H1 (cell line): ENCODE measurements around the gene PTH1R. TPM values are rescaled to one million over a fixed set of nuclear protein-coding genes. Genes with fewer than 3 reads are reported as not detected.

Experiments used
- CTCF ChIA-PET: fragments of 300-600 bp; sonication (Branson Sonifier 250); formaldehyde crosslinking; loops from one replicate; lab custom pipeline; 2021; ENCODE audit not compliant: partially characterized antibody; lab: Charles Lee
- POLR2A ChIA-PET: fragments of 300-600 bp; sonication (Branson Sonifier 250); formaldehyde crosslinking; loops from one replicate; lab custom pipeline; 2021; ENCODE audit warnings: inconsistent platforms; ENCODE audit not compliant: partially characterized antibody; lab: Charles Lee
- DNase-seq, 2 experiments: peaks; one replicate each; pipeline versions ENCODE4 v3.0.0 to v3.0.0-alpha.2; 2010 to 2022; ENCODE audit warnings: low spot score in 2 of 2, low read depth in 1 of 2, mixed read lengths in 1 of 2
- FAIRE-seq: peaks from 2 replicates; lab custom pipeline; 2011; peaks lifted over from hg19 to GRCh38; lab: Jason Lieb, UNC
- H2AFZ ChIP-seq: 2 replicates; pipeline ENCODE4 v1.8.1; 2012; ENCODE audit warnings: low read length, inconsistent platforms
- H2AK5ac ChIP-seq: 2 replicates; pipeline ENCODE4 v1.6.1; 2013; ENCODE audit warnings: low read depth, low read length
- H2BK120ac ChIP-seq: replicated peaks from 2 replicates; pipeline ENCODE3; 2013; ENCODE audit warnings: low read depth, low read length, inconsistent platforms
- H2BK12ac ChIP-seq: 2 replicates; pipeline ENCODE4 v1.6.1; 2013; ENCODE audit warnings: low read depth, low read length
- H2BK15ac ChIP-seq: 2 replicates; pipeline ENCODE4 v1.6.1; 2013; ENCODE audit warnings: low read length
- H2BK20ac ChIP-seq: 2 replicates; pipeline ENCODE4 v1.6.1; 2013; ENCODE audit warnings: low read length
- H2BK5ac ChIP-seq: 2 replicates; pipeline ENCODE4 v1.6.1; 2013; ENCODE audit warnings: low read depth, low read length
- H3K14ac ChIP-seq: 2 replicates; pipeline ENCODE4 v1.6.1; 2013; ENCODE audit warnings: inconsistent platforms; ENCODE audit not compliant: insufficient read length
- H3K18ac ChIP-seq: 2 replicates; pipeline ENCODE4 v1.6.1; 2013; ENCODE audit warnings: low read length; ENCODE audit errors: extremely low read depth
- H3K23ac ChIP-seq: 2 replicates; pipeline ENCODE4 v1.6.1; 2013; ENCODE audit warnings: inconsistent platforms; ENCODE audit not compliant: insufficient read length
- H3K23me2 ChIP-seq: 2 replicates; pipeline ENCODE4 v1.6.1; 2013; ENCODE audit warnings: low read depth, low read length
- H3K27ac ChIP-seq: 2 replicates; pipeline ENCODE4 v1.6.1; 2011; ENCODE audit warnings: low read depth, low read length, inconsistent platforms
- H3K27me3 ChIP-seq, 4 experiments: replicated peaks in 1 of 4; 1 replicate in 1 of 4; 2 replicates in 3 of 4; pipeline versions ENCODE4 v1.6.1 to v1.8.1; 2011 to 2013; ENCODE audit warnings: low read length in 3 of 4, mild to moderate bottlenecking in 3 of 4, inconsistent platforms in 2 of 4, mixed read lengths in 2 of 4, moderate library complexity in 1 of 4; ENCODE audit not compliant: control insufficient read depth in 3 of 4, insufficient read depth in 3 of 4; ENCODE audit errors: extremely low read depth in 1 of 4
- H3K36me3 ChIP-seq, 4 experiments: 2 replicates each; pipeline versions ENCODE4 v1.6.1 to v1.8.1; 2011 to 2013; ENCODE audit warnings: mild to moderate bottlenecking in 4 of 4, low read length in 3 of 4, moderate library complexity in 2 of 4, control low read depth in 1 of 4, inconsistent platforms in 1 of 4; ENCODE audit not compliant: insufficient read depth in 4 of 4, control insufficient read depth in 2 of 4
- H3K4ac ChIP-seq: replicated peaks from 2 replicates; pipeline ENCODE3; 2013; ENCODE audit warnings: low read length, low read depth, mixed read lengths, inconsistent platforms; ENCODE audit not compliant: insufficient read length
- H3K4me1 ChIP-seq, 4 experiments: replicated peaks in 1 of 4; 1 replicate in 1 of 4; 2 replicates in 3 of 4; pipeline versions ENCODE4 v1.6.1 to v1.8.1; 2011 to 2013; ENCODE audit warnings: low read length in 3 of 4, inconsistent platforms in 2 of 4, mixed read lengths in 1 of 4; ENCODE audit not compliant: insufficient read depth in 4 of 4, control insufficient read depth in 3 of 4
- H3K4me2 ChIP-seq, 2 experiments: 2 replicates each; pipeline versions ENCODE4 v1.6.1 to v1.8.1; 2011 to 2013; ENCODE audit warnings: low read depth in 2 of 2, low read length in 2 of 2, control low read depth in 1 of 2, inconsistent platforms in 1 of 2, mild to moderate bottlenecking in 1 of 2; ENCODE audit not compliant: insufficient read depth in 1 of 2
- H3K4me3 ChIP-seq, 4 experiments: fragments of 200-600, 300-600 bp in 1 of 4; sonication (generic), shearing (Covaris generic), sonication (Bioruptor Twin) in 1 of 4; 2 replicates each; pipeline versions ENCODE4 v1.5.1 to v1.8.1; 2011 to 2016; ENCODE audit warnings: low read length in 4 of 4, low read depth in 3 of 4, control low read depth in 2 of 4, inconsistent platforms in 2 of 4, mild to moderate bottlenecking in 2 of 4, mixed read lengths in 1 of 4, moderate library complexity in 1 of 4; ENCODE audit not compliant: insufficient read depth in 2 of 4; ENCODE audit errors: extremely low read depth in 1 of 4
- H3K56ac ChIP-seq: replicated peaks from 2 replicates; pipeline ENCODE3; 2013; ENCODE audit warnings: low read depth, mild to moderate bottlenecking, mixed read lengths, low read length, inconsistent platforms; ENCODE audit not compliant: insufficient read length
- H3K79me1 ChIP-seq: 2 replicates; pipeline ENCODE4 v1.6.1; 2013; ENCODE audit warnings: low read depth, low read length, control low read depth
- H3K79me2 ChIP-seq, 2 experiments: 2 replicates each; pipeline versions ENCODE4 v1.6.1 to v1.8.1; 2012 to 2013; ENCODE audit warnings: low read length in 2 of 2, mild to moderate bottlenecking in 2 of 2, inconsistent platforms in 1 of 2; ENCODE audit not compliant: insufficient read depth in 2 of 2, control insufficient read depth in 1 of 2
- H3K9ac ChIP-seq, 4 experiments: replicated peaks in 1 of 4; 1 replicate in 1 of 4; 2 replicates in 3 of 4; pipeline versions ENCODE4 v1.6.1 to v1.8.1; 2011 to 2013; ENCODE audit warnings: low read depth in 3 of 4, low read length in 3 of 4, control low read depth in 2 of 4, mild to moderate bottlenecking in 2 of 4, moderate library complexity in 2 of 4, inconsistent platforms in 1 of 4; ENCODE audit errors: extremely low read depth in 1 of 4
- H3K9me3 ChIP-seq, 2 experiments: 2 replicates each; pipeline versions ENCODE4 v1.6.1 to v1.8.1; 2012 to 2013; ENCODE audit warnings: mild to moderate bottlenecking in 2 of 2, moderate library complexity in 2 of 2, control low read depth in 1 of 2, inconsistent platforms in 1 of 2, low read depth in 1 of 2, low read length in 1 of 2, mixed read lengths in 1 of 2; ENCODE audit not compliant: insufficient read depth in 2 of 2
- H4K20me1 ChIP-seq, 2 experiments: replicated peaks in 1 of 2; 2 replicates each; pipeline versions ENCODE3 to v1.8.1; 2011 to 2013; ENCODE audit warnings: inconsistent platforms in 2 of 2, low read length in 2 of 2, mild to moderate bottlenecking in 1 of 2; ENCODE audit not compliant: insufficient read depth in 2 of 2, control insufficient read depth in 1 of 2
- H4K5ac ChIP-seq: 2 replicates; pipeline ENCODE4 v1.6.1; 2013; ENCODE audit warnings: low read length, low read depth, mixed read lengths, inconsistent platforms; ENCODE audit not compliant: insufficient read length
- H4K8ac ChIP-seq: 2 replicates; pipeline ENCODE4 v1.8.0; 2013; ENCODE audit warnings: mild to moderate bottlenecking, moderate library complexity, low read length, inconsistent platforms; ENCODE audit not compliant: insufficient read depth; ENCODE audit errors: extremely low read depth
- H4K91ac ChIP-seq: replicated peaks from 2 replicates; pipeline ENCODE3; 2013; ENCODE audit warnings: low read length, mixed read lengths, inconsistent platforms; ENCODE audit not compliant: insufficient read length
- ATF3 ChIP-seq: IDR thresholded peaks from 2 replicates; pipeline ENCODE4 v1.6.1; 2011; ENCODE audit warnings: low read depth, mild to moderate bottlenecking, low read length; ENCODE audit not compliant: insufficient read depth
- BCL11A ChIP-seq, 2 experiments: IDR thresholded peaks; one replicate each; pipeline ENCODE4 v1.6.1; 2011; ENCODE audit warnings: low read depth in 2 of 2, low read length in 2 of 2, mild to moderate bottlenecking in 2 of 2
- CHD2 ChIP-seq: IDR thresholded peaks from 2 replicates; pipeline ENCODE4 v1.6.1; 2012; ENCODE audit warnings: low read length, improper control_type of control experiment
- FOSL1 ChIP-seq: IDR thresholded peaks from 2 replicates; pipeline ENCODE4 v1.6.1; 2011; ENCODE audit warnings: mild to moderate bottlenecking, low read depth, low read length, moderate library complexity; ENCODE audit not compliant: insufficient read depth
- GTF2F1 ChIP-seq: IDR thresholded peaks from 2 replicates; pipeline ENCODE4 v1.6.1; 2012; ENCODE audit warnings: low read depth, low read length, improper control_type of control experiment, borderline replicate concordance
- HDAC2 ChIP-seq, 2 experiments: fragments of 300-600 bp in 1 of 2; sonication (generic) in 1 of 2; IDR thresholded peaks; 2 replicates each; pipeline ENCODE4 v1.6.1; 2011 to 2012; ENCODE audit warnings: low read depth in 2 of 2, low read length in 2 of 2, mild to moderate bottlenecking in 2 of 2, moderate library complexity in 2 of 2, borderline replicate concordance in 1 of 2, inconsistent platforms in 1 of 2
- POLR2AphosphoS5 ChIP-seq: IDR thresholded peaks from 2 replicates; pipeline ENCODE4 v1.6.1; 2011; ENCODE audit warnings: low read depth, low read length
- RAD21 ChIP-seq, 2 experiments: IDR thresholded peaks in 1 of 2; conservative IDR thresholded peaks in 1 of 2; 2 replicates each; pipeline ENCODE4 v1.6.1; 2011; ENCODE audit warnings: low read depth in 2 of 2, low read length in 2 of 2, improper control_type of control experiment in 1 of 2, inconsistent platforms in 1 of 2, mild to moderate bottlenecking in 1 of 2, moderate library complexity in 1 of 2
- SRF ChIP-seq: IDR thresholded peaks from 2 replicates; pipeline ENCODE4 v1.6.1; 2011; ENCODE audit warnings: mild to moderate bottlenecking, low read depth, low read length, moderate library complexity
- WGBS, 2 experiments: shearing (Covaris generic) in 1 of 2; methylation state at CpG; one replicate each; pipeline versions ENCODE4 v1.1.6 to v1.1.7; 2013 to 2015; ENCODE audit warnings: low lambda C conversion rate in 2 of 2, mixed read lengths in 2 of 2, inconsistent platforms in 1 of 2, low coverage in 1 of 2, missing lambda C conversion rate in 1 of 2; ENCODE audit not compliant: insufficient replicate concordance in 2 of 2, insufficient coverage in 1 of 2, insufficient read length in 1 of 2; ENCODE audit errors: extremely low coverage in 1 of 2, missing lambda C conversion rate in 1 of 2; 5-methylcytosine and 5-hydroxymethylcytosine counted together
- polyA plus RNA-seq, 7 experiments: library from polyadenylated mRNA; depleted of rRNA in 3 of 7; stranded (reverse) in 5 of 7; unstranded in 2 of 7; fragments of >200 nt in 5 of 7; fragments of 200-250 nt in 2 of 7; gene quantifications; 1 replicate in 5 of 7; 2 replicates in 1 of 7; 4 replicates in 1 of 7; pipeline versions ENCODE4 v1.2.1 to v1.2.3, GENCODE V29; 2011 to 2013; ENCODE audit warnings: missing spikeins in 2 of 7, mixed read lengths in 2 of 7
- total RNA-seq: library from RNA; stranded (reverse); fragmentation: NEBNext Ultra II Directional; extraction: Animal tissue kit (Norgen Biotek cat#: 25700); gene quantifications from 2 replicates; pipeline ENCODE4 v1.2.1, GENCODE V29; 2021

The PTH1R gene
- total and polyA plus RNA-seq, 2 of the 8 experiments (the other 6 are each of a cell fraction or from before 2014, with no cell fraction given) = 0.57 to 1.5 TPM

- Histone ChIP-seq H2BK20ac (no peak overlapping the region), H3K9me3 (no peaks in the 10 kb centered on the region), H3K27me3 (peaks cover 0 to 16% (median 12%) of the 10 kb centered on the region in 4 experiments; a peak in 6 of 7 replicates), H4K91ac (no peak overlapping the region), H3K14ac (no peak overlapping the region), H3K4me3 (no peak overlapping the region), H3K4me2 (no peak overlapping the region), H2BK15ac (no peak overlapping the region), H2BK5ac (no peak overlapping the region), H3K18ac (no peak overlapping the region), H3K9ac (no peak overlapping the region), H3K23ac (no peak overlapping the region), H2AFZ (no peak overlapping the region), H3K23me2 (no peaks in the 10 kb centered on the region), H4K20me1 (peaks cover 0 to 3% of the 10 kb centered on the region in 2 experiments), H3K79me2 (no peaks in the 10 kb centered on the region), H3K4ac (no peak overlapping the region), H3K56ac (no peak overlapping the region), H4K8ac (no peak overlapping the region), H3K4me1 (peaks cover 0 to 7% (median 0%) of the 10 kb centered on the region in 4 experiments; a peak in 2 of 7 replicates), H2BK12ac (no peak overlapping the region), H3K36me3 (no peaks in the 10 kb centered on the region), H2BK120ac (no peak overlapping the region), H3K27ac (no peak overlapping the region), H3K79me1 (no peaks in the 10 kb centered on the region), H2AK5ac (no peak overlapping the region), H4K5ac (no peak overlapping the region)
- POLR2A ChIA-PET = interaction anchor here (0.8 kb wide), 1 partner anchor 39 kb away, joined by 3 read pairs; no protein-coding TSS in a partner anchor
- TF ChIP-seq HDAC2 (IDR thresholded peaks at IDR 0.05; ENCODE audit: borderline replicate concordance in 1 of 2, low read depth in 2 of 2, low read length in 2 of 2) (no peak), ATF3 (no peak), GTF2F1 (no peak), FOSL1 (no peak), POLR2AphosphoS5 (no peak), CHD2 (no peak), BCL11A (IDR thresholded peaks at IDR 0.05; ENCODE audit: low read depth in 2 of 2, low read length in 2 of 2) (no peak), RAD21 (IDR thresholded peaks at IDR 0.05 in 1 of 2, conservative IDR thresholded peaks at IDR 0.05 in 1 of 2; ENCODE audit: low read depth in 2 of 2, low read length in 2 of 2) (no peak), SRF (no peak)
- no peak for FAIRE-seq
- CTCF ChIA-PET = interaction anchor here (0.6 to 4.7 kb wide), 15 partner anchors 8 to 238 kb away, joined by 3 to 46 read pairs (median 5); partner anchors contain the start of gene PRSS50
- no peak for DNase-seq
- 95% methylated on average over 5 of the region's 5 CpGs; no CpG with 5 or more reads in 1 of the 2 experiments for WGBS, 2 experiments
Measured at GRCh38 chr3:46870651-46871050, 6.9 kb upstream of the PTH1R start.
